ENCODE results near the gene NWD2.

- no peak for TF ChIP-seq SIN3A (IDR thresholded peaks at IDR 0.05; ENCODE audit: borderline replicate concordance, insufficient read depth, low read length)
- no peak for TF ChIP-seq REST (IDR thresholded peaks at IDR 0.05; ENCODE audit: insufficient read depth in 1 of 2, low read depth in 2 of 2, low read length in 2 of 2)
These were observed 241.6 kb downstream of the NWD2 start for GRCh38 chr4:37486166-37486565.

All from PFSK-1 (cell line).